Measurements from ENCODE around the gene KLK10.

The KLK10 gene

DNA sequence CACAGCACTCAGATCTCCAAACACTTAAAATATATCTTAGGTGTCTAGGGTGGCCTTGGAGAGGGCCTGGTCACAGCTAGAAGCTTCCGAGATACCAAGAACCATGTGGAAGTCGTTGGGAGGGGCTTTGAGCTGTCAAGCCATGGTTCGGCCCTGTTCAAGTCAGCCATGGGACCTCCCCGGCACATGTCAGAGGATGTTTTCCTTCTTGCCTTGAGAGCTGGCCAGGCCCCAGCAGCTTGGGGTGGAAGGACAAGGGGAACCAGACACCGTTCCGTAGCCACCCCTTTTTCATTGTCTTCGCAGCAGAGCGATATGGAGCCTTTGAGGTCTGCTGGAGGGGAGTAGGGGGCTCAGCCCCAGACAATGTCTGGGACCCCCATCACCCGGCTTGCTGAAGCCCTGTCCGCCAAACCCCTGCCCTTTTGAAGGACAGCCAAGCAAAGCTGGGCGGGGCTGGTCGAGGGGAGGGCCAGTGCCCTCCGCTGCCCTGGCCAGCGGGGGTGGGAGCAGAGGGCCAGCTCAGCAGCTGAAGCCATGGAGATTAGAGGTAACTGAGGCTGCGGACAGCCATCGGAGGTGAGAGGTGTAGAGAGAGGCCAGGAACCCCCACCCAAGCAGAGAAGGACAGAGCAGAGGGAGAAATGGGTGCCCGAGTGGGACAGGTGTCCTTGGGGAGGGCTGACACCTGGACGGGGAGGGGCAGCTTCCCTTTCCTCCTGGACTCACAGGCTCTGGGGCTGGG is 6.5 kb upstream of the KLK10 start:
- no peak for DNase-seq

DNA sequence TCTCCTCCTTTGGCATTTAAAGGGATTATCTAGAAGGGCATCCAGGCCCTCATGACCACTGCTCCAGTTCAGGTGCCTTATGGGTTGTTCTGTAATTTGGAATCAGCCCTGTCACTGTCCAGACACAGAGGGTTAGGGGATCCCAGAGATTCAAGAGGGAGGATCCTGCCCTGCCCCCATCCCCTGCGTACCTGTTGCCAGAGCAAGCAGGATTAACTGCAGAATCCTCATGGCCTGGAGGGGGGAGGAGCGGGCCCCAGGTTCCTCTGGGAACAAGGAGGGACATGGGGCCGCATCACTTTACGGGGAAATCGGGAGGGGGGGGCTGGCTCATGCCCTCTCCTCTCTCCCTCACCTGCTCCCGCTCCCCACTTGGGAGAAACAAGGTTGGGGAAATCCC is 5.9 kb upstream of the KLK10 start:
- no peak for DNase-seq

DNA sequence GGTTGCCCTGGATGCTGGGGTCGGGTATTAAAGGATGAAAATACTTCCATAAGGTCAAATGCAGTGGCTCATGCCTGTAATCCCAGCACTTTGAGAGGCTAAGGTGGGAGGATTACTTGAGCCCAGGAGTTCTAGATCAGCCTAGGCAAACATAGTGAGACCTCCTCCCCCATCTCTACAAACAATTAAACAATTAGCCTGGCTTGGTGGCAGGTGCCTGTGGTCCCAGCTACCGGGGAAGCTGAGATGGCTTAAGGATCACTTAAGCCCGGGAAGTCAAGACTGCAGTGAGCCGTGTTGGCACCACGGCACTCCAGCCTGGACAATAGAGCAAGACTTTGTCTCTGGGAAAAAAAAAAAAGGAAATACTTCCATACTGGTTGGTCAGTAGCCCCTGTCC is 5.4 kb upstream of the KLK10 start:
- DNase-seq = no peak

DNA sequence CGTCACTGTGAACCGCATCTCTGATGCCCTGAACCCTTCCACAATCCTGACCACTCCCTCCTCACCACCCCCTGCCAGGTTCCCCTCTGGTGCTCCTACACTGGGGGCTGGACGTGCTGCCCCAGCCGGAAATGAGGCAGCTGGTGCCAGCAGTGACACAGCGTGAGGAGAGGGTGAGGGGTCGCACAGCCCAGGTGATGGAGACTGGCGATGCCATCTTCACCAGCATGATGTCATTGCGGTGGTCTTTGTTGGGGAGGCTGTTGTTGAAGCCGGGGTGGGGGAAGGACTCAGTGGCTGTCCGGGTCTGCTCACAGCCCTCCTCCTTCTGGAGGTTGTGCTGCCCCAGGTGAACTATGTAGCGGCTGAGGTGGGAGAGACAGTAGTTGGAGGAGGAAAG is 4.4 kb upstream of the KLK10 start:
- DNase-seq = no peak

DNA sequence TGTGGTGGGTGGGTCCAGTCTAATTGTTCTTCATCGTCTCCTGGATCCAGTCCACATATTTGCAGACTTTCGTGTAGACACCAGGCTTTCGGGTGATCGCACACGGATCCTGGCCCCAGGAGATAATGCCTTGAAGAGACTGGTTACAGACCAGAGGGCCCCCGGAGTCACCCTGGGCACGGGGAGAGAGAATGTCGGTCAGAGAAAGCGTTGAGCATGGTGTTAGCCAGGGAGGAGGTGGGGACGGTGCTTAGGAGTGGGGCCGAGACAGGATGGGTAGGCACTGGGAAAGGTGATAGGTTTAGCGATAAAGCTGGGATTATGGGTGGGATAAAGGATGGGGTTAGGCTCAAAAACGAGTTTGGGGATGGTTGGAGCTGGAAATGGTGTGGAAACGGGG is 3.0 kb upstream of the KLK10 start:
- DNase-seq = no peak

DNA sequence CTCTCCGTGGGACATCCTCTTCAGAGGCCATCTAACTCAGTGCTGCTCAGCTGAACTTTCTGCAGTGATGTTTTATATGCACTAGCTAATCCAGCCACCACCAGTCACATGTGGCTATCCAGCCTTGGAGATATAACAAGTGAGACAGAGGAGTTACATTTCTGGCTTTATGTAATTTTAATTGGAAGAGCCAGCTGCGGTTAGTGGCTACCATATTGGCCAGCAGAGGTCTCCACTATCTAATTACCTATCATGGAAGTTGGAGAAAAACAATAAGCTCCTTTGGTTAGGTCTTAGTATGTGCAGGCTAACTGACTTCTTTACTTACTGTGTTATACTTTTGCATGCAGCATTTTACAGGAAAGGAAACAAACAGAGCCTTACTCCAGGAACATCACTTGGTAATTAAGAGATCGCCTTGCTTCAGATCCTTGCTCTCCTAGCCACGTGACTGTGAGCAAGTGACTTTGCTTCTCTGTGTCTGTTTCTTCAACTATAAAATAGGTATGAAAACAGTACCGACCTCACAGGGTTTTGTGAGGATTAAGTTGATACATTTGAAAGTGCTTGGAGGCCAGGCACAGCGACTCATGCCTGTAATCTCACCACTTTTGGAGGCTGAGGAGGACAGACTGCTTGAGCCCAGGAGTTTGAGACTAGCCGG is 1.6 kb upstream of the KLK10 start:
- DNase-seq = no peak

DNA sequence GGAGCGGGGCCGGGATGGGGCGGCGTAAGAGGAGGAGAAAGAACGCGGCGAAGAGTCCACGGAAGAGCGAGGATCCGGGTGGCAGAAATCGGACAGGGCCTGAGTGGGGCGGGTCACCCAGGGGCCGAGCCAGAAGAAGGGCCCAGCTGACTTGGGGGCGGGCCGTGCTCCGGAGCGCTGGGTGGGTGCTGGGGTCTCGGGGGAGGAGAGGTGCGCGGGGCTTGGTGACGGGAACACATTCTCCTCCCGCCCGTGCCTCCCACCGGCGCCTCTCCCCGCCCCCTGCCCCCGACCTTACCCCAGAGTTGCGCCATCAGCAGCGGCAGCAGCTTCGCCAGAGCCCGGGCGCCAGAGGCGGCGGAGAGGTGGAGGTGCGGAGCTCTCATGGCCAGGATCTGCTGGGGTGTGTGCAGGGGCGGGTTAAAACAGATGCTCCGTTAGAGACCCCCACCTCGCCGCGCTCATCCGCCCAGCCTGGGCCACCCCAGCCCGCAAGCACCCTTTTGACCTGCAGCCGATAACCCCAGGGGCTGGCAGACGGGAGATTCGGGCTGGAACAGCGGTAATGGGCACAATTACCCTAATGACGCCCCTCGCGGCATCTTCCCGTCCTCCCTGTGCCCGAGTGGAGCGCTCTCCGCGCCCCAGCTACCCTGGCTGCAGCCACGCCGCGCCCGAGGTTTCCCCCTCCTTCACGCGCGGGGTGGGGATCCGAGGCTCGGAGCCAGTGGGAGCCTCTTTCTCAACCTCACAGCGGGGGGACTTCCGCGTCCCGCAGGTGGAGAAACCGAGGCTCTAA is 565 bp downstream of the KLK10 start:
- DNase-seq = no peak

DNA sequence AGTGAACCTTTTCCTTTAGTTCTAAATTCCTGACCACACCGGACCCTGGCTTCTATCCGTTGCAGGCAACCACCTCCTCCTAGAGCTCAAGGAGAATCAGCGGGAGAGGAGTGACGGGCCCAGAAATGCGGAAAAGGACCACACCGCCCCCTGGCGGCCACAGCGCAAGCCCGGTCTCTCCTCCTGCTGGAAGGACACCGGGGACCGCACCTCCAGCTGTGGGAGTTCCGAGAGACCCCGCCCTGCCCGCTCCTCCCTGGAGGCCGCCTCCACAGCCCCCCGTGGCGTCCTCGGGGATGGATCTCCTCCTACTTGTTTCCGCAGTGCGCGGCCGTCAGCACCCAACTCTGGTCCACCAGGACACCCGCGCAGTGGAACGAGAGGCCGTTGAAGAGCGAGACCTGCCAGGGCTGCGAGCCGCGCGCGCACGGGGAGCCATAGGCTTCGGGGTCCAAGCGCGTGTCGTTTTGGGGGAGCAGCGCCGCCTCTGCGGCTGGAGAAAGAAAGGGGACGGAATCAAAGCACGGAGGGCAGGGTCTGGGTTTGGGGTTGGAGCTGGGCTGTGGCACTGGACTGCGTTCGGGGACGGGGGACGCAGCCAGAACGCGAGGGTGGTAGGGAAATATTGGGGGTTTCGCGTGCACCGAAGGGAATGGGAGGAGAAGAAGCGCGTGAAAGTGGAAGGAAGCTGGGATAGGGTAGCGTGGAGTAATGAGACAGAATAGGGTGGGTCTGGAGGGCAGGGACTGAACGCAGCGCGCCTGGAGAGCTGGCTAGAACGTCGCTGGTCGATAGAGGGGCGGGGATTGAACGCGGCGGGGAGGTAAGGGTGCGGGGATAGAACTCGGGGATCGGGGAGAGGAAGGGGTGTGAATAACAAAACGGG is 2.5 kb downstream of the KLK10 start:
- DNase-seq = peak; percentile 52

DNA sequence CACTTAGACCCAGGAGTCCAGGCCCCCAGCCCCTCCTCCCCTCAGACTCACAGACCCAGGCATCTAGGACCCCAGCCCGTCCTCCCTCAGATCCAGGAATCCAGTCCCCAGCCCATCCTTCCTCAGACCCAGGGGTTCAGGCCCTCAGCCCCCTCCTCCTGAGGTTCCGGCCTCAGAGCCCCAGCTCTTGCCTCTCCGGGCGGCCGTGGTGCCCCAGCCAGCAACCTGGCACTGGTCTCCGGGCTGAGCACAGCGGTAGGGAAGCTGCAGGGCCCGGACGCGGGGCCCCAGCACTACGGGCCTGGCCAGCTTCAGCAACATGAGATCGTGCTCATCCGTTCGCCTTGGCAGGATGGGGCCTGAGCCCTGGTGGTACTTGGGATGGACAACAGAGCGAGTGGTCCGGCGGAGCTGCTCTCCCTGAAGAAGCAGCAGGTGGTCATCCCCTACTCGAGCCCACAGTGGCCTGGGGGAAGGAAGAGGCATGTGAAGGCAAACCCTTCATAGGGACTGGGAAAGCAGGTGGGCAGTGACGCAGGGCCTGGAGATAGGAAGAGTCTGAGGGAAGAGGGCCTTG is 3.7 kb downstream of the KLK10 start:
- DNase-seq = no peak

DNA sequence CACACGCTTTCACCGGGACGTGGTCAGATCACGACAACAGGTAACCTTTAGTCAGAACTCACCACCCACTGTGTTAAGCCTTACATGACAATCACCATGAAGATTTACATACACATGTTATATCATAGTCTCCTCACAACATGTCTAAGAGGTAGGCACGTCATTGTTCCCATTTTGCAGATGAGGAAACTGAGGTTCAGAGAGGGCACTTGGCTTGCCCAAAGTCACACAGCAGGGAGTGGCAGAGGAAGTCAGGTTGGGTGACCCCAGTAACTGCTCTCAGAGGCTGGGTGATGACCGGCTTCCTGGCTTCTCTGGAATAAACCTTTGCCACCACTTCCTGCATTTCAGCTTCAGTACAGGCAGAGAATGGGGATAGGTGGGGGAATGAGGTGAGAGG is 5.3 kb downstream of the KLK10 start:
- DNase-seq = no peak

DNA sequence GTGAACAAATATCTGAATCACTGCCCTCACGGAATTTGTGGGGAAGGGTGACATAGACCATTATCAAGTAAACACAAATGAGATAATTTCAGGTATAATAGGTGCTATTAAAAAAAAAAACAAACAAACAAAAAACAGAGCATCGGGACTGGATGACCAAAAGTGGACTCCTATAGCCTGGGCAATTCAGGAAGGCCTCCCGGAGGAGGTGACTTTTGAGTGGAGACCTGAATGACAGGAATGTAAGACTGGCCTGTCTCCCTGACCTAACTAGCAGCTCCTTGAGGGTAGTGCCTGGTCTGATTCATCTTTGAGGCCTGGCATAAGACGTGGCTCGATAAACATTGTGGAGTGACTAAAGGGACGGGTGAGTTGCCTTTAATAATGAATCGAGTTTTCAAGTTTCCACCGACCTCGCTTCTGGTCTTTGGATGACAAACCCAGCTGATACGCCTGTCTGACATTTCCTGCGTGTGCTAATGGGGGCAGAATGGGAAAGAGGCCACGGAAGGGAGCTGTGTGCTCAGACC is 6.8 kb downstream of the KLK10 start:
- DNase-seq = no peak

DNA sequence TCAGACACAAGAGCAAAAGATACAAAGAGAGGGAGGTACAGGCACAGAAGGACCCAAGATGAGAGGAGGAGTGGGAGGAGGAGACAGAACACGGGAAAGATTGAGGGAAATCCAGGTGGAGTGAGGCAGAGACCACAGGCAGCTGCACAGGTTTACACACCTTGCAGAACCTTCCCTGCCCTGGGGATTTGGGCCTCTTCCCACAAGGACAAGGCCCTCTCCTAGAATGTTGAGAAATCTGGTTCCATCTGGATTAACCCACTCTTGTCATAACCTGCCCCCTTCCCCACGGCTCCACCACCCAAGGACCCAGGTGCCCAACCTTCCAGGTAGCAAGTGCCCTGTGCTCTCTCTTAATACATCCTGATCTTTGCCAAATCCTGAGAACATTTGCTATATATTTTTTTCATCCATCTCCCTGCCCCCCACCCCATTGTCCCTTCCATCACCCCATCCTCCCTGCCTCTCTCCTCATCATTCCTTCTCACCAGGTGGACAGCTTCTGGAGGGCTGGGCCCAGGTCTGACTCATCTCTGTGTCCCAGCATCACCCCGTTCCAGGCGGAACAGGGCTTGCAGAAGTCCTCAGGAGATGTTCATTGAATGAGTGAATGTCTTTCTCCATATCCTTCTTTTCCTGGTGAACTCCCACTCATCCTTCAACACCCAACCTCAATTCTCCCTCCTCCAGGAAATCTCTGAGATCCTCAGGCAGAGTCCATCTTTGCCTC is 9.3 kb downstream of the KLK10 start:
- DNase-seq = no peak

DNA sequence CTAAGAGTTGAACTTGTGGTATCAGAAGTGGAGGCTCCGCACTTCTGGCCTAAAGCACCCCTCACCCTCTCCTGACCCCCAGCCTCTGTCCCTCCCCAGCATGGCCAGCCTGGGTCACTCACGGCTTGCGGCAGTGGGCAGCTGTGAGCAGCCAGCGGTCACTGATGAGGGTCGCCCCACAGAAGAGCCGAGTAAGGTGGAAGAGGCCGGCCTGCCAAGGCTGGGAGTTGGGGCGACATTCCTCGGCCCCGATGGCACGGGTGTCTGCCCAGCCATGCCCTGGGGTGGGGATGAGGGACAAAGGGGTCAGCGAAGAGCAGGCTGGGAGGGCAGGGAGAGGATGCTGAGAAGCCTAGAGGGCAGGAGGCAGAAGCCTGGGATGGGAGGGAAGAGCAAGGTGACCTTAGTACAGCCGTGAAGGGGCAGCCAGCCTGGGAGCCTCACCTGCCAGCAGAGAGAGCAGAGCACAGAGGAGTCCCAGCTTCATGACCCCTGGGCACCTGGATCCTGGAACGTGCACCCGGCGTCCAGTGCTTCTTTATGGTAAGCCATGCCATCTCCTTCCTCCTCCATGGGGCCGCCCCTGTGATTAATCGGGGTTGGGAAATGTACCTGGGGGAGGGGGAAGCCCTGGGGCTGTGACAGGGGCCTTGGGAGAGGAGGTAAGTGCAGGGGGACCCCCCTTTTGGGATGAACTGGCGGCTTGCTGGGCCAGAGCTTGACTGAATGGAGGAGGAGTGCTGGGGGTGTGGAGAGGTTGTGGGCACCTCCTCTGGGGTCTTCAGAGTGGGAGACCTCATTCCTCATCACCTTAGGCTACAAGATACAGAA is 10.2 kb downstream of the KLK10 start:
- DNase-seq = no peak

DNA sequence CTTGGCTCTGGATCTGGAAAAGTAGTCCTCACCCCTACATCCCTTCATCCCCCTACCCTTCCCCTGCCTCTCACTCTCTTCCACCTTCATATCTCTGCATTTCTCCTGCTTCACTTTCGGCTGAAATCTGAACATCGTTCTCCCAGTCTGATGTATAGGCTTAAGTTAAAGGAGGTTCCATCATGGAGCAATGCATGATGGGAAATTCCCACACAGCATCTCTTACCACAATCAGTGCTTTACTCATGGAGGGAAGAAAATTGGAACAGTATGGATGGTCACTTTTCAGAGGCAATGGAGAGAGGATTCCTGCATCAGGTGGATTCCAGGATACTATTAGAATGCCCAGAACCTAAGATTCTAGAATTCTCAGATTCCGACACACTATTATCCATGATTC is 12.0 kb downstream of the KLK10 start:
- DNase-seq = no peak

DNA sequence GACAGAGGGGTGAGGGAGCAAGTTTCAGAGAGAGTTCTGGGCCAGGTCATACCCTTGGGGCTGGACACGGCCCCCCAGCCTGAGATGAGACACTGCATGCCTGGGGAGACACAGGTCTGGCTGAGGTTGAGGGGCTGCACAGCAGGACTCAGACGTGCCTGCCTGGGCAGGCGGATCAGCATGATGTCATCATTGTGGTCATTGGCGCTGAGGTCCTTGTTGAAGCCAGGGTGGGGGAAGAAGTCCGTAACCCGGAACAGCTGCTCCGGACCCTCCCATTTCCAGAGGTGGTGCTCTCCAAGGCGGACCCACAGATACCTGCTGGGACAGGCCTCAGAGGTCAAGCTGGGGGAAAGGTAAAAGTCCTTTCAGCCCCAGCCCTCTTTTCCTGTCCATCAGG is 13.1 kb downstream of the KLK10 start:
- no peak for DNase-seq

DNA sequence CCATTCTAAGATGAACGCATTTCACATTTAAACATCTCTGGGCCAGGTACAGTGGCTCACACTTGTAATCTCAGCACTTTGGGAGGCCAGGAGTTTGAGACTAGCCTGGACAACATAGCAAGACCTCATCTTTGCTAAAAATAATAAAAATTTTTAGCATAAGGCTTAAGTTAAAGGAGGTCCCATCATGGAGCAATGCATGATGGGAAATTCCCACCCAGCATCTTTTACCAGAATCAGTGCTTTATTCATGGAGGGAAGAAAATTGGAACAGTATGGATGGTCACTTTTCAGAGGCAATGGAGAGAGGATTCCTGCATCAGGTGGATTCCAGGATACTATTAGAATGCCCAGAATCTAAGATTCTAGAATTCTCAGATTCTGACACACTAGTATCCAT is 14.3 kb downstream of the KLK10 start:
- no peak for DNase-seq

DNA sequence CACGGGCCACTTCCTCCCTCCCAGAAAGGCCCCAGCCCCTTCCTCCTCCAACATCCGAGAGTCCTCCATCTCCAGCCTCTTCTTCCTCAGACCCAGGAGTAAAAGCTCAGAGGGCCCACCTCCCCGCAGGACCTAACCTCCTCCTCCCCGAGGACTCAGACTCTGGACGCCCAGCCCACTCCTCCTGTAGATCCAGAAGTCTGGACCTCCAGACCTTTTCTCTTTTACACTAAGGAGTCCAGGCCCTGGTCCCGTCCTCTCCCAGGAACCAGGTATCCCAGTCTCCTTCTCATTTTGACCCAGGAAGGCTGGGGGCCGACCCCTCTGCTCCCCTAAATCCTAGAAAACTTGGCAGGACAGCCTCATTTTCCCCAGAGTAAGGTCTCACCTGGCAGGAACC is 16.2 kb downstream of the KLK10 start:
- DNase-seq = no peak

DNA sequence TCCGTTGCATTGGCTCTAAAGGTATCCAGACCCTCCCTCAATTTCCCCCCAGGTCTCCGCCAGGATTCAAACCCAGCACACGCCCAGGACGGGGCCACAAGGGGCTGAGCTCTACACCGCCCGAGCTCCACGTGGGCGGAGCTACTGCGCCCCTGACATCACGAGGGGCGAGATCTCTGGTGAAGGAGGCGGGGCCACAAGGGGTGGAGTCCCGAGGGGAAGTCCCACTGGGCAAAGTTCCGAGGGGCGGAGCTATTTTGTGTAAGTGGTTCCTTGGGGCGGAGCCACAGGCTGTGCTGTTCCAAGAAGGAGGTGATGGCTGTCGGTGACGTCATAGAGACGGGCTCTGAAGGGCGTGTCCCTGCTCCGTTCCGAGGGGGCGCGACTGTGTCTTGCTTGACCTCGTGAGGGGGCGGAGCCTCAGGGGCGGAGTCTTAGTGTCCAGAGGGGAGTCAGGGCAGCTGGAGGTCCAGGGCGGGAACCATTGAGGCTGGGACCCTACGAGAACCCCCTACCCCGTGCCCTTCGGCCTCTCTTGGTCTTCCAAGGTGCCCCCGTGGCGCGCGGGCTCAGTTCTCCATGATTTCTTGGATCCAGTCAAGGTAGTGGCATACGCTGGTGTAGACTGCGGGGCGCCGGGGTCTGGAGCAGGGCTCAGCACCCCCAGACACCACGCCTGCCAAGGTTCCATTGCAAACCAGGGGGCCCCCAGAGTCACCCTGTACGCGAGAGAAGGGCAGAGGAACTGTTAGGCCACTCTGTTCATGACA is 16.8 kb downstream of the KLK10 start:
- no peak for DNase-seq

DNA sequence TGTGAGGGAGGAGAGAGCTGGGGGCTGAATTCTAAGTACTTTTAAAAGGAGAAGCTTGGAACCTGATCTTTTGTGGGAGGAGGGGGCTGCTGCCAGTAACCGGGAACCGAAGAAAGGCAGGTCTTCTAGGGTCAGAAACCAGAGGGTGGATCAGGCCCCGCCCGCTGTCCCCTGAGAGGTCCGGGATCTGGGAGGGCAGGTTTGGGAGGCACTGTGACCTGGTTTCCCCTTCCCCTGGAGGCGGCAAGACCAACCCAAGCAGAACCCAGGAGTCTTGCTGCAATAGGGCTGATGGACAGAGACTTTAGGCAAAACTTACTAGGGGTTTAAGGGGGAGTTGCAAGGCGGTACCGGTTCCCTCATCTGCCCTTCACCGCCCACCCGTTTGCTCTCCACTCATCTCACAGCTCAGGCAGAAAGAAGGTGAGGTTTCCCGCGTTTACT is 17.4 kb downstream of the KLK10 start:
- no peak for DNase-seq

DNA sequence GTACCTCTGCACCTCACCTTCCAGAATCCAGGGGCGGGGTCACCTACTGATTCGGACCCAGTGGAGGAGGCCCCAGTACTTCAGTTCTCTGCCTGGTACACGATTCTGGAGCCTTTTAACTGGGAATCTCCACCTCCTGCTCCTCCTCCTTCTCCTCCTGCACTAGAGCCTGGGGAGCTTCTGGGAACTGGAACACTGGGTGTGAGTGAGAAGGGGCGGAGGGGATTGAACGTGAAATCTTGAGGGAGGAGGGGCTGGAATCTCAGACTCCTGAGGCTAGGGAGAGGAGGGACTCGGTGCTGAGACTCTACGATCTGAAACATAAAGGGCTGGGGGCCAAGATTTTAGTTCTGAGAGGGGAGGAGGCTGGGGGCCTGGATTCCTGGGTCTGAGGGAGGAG is 18.0 kb downstream of the KLK10 start, which contains the start of gene KLK8:
TSS of gene KLK8 (minus strand) at position 90 of the 400 bp plus-strand sequence. CDS start 437 bp downstream, outside the sequence.
- DNase-seq = no peak

Data from activated CD8-positive, alpha-beta memory T cell treated with anti-CD3 and anti-CD28 coated beads, Interleukin-2, amount 50 U/mL, for 4 hours (primary cell).